H1 (cell line): ENCODE data around the gene RAB40B. TPM values are rescaled to one million over a fixed set of nuclear protein-coding genes. Genes with fewer than 3 reads are reported as not detected.

Experiments used
- CTCF ChIA-PET: fragments of 300-600 bp; sonication (Branson Sonifier 250); formaldehyde crosslinking; loops from one replicate; lab custom pipeline; 2021; ENCODE audit not compliant: partially characterized antibody; lab: Charles Lee
- POLR2A ChIA-PET: fragments of 300-600 bp; sonication (Branson Sonifier 250); formaldehyde crosslinking; loops from one replicate; lab custom pipeline; 2021; ENCODE audit warnings: inconsistent platforms; ENCODE audit not compliant: partially characterized antibody; lab: Charles Lee
- DNase-seq, 2 experiments: peaks; one replicate each; pipeline versions ENCODE4 v3.0.0 to v3.0.0-alpha.2; 2010 to 2022; ENCODE audit warnings: low spot score in 2 of 2, low read depth in 1 of 2, mixed read lengths in 1 of 2
- FAIRE-seq: peaks from 2 replicates; lab custom pipeline; 2011; peaks lifted over from hg19 to GRCh38; lab: Jason Lieb, UNC
- H2AFZ ChIP-seq: 2 replicates; pipeline ENCODE4 v1.8.1; 2012; ENCODE audit warnings: low read length, inconsistent platforms
- H2AK5ac ChIP-seq: 2 replicates; pipeline ENCODE4 v1.6.1; 2013; ENCODE audit warnings: low read depth, low read length
- H2BK120ac ChIP-seq: replicated peaks from 2 replicates; pipeline ENCODE3; 2013; ENCODE audit warnings: low read depth, low read length, inconsistent platforms
- H2BK12ac ChIP-seq: 2 replicates; pipeline ENCODE4 v1.6.1; 2013; ENCODE audit warnings: low read depth, low read length
- H2BK15ac ChIP-seq: 2 replicates; pipeline ENCODE4 v1.6.1; 2013; ENCODE audit warnings: low read length
- H2BK20ac ChIP-seq: 2 replicates; pipeline ENCODE4 v1.6.1; 2013; ENCODE audit warnings: low read length
- H2BK5ac ChIP-seq: 2 replicates; pipeline ENCODE4 v1.6.1; 2013; ENCODE audit warnings: low read depth, low read length
- H3K14ac ChIP-seq: 2 replicates; pipeline ENCODE4 v1.6.1; 2013; ENCODE audit warnings: inconsistent platforms; ENCODE audit not compliant: insufficient read length
- H3K18ac ChIP-seq: 2 replicates; pipeline ENCODE4 v1.6.1; 2013; ENCODE audit warnings: low read length; ENCODE audit errors: extremely low read depth
- H3K23ac ChIP-seq: 2 replicates; pipeline ENCODE4 v1.6.1; 2013; ENCODE audit warnings: inconsistent platforms; ENCODE audit not compliant: insufficient read length
- H3K23me2 ChIP-seq: 2 replicates; pipeline ENCODE4 v1.6.1; 2013; ENCODE audit warnings: low read depth, low read length
- H3K27ac ChIP-seq: 2 replicates; pipeline ENCODE4 v1.6.1; 2011; ENCODE audit warnings: low read depth, low read length, inconsistent platforms
- H3K27me3 ChIP-seq, 4 experiments: replicated peaks in 1 of 4; 1 replicate in 1 of 4; 2 replicates in 3 of 4; pipeline versions ENCODE4 v1.6.1 to v1.8.1; 2011 to 2013; ENCODE audit warnings: low read length in 3 of 4, mild to moderate bottlenecking in 3 of 4, inconsistent platforms in 2 of 4, mixed read lengths in 2 of 4, moderate library complexity in 1 of 4; ENCODE audit not compliant: control insufficient read depth in 3 of 4, insufficient read depth in 3 of 4; ENCODE audit errors: extremely low read depth in 1 of 4
- H3K36me3 ChIP-seq, 4 experiments: 2 replicates each; pipeline versions ENCODE4 v1.6.1 to v1.8.1; 2011 to 2013; ENCODE audit warnings: mild to moderate bottlenecking in 4 of 4, low read length in 3 of 4, moderate library complexity in 2 of 4, control low read depth in 1 of 4, inconsistent platforms in 1 of 4; ENCODE audit not compliant: insufficient read depth in 4 of 4, control insufficient read depth in 2 of 4
- H3K4ac ChIP-seq: replicated peaks from 2 replicates; pipeline ENCODE3; 2013; ENCODE audit warnings: low read length, low read depth, mixed read lengths, inconsistent platforms; ENCODE audit not compliant: insufficient read length
- H3K4me1 ChIP-seq, 4 experiments: replicated peaks in 1 of 4; 1 replicate in 1 of 4; 2 replicates in 3 of 4; pipeline versions ENCODE4 v1.6.1 to v1.8.1; 2011 to 2013; ENCODE audit warnings: low read length in 3 of 4, inconsistent platforms in 2 of 4, mixed read lengths in 1 of 4; ENCODE audit not compliant: insufficient read depth in 4 of 4, control insufficient read depth in 3 of 4
- H3K4me2 ChIP-seq, 2 experiments: 2 replicates each; pipeline versions ENCODE4 v1.6.1 to v1.8.1; 2011 to 2013; ENCODE audit warnings: low read depth in 2 of 2, low read length in 2 of 2, control low read depth in 1 of 2, inconsistent platforms in 1 of 2, mild to moderate bottlenecking in 1 of 2; ENCODE audit not compliant: insufficient read depth in 1 of 2
- H3K4me3 ChIP-seq, 4 experiments: fragments of 200-600, 300-600 bp in 1 of 4; sonication (generic), shearing (Covaris generic), sonication (Bioruptor Twin) in 1 of 4; 2 replicates each; pipeline versions ENCODE4 v1.5.1 to v1.8.1; 2011 to 2016; ENCODE audit warnings: low read length in 4 of 4, low read depth in 3 of 4, control low read depth in 2 of 4, inconsistent platforms in 2 of 4, mild to moderate bottlenecking in 2 of 4, mixed read lengths in 1 of 4, moderate library complexity in 1 of 4; ENCODE audit not compliant: insufficient read depth in 2 of 4; ENCODE audit errors: extremely low read depth in 1 of 4
- H3K56ac ChIP-seq: replicated peaks from 2 replicates; pipeline ENCODE3; 2013; ENCODE audit warnings: low read depth, mild to moderate bottlenecking, mixed read lengths, low read length, inconsistent platforms; ENCODE audit not compliant: insufficient read length
- H3K79me1 ChIP-seq: 2 replicates; pipeline ENCODE4 v1.6.1; 2013; ENCODE audit warnings: low read depth, low read length, control low read depth
- H3K79me2 ChIP-seq, 2 experiments: 2 replicates each; pipeline versions ENCODE4 v1.6.1 to v1.8.1; 2012 to 2013; ENCODE audit warnings: low read length in 2 of 2, mild to moderate bottlenecking in 2 of 2, inconsistent platforms in 1 of 2; ENCODE audit not compliant: insufficient read depth in 2 of 2, control insufficient read depth in 1 of 2
- H3K9ac ChIP-seq, 4 experiments: replicated peaks in 1 of 4; 1 replicate in 1 of 4; 2 replicates in 3 of 4; pipeline versions ENCODE4 v1.6.1 to v1.8.1; 2011 to 2013; ENCODE audit warnings: low read depth in 3 of 4, low read length in 3 of 4, control low read depth in 2 of 4, mild to moderate bottlenecking in 2 of 4, moderate library complexity in 2 of 4, inconsistent platforms in 1 of 4; ENCODE audit errors: extremely low read depth in 1 of 4
- H3K9me3 ChIP-seq, 2 experiments: 2 replicates each; pipeline versions ENCODE4 v1.6.1 to v1.8.1; 2012 to 2013; ENCODE audit warnings: mild to moderate bottlenecking in 2 of 2, moderate library complexity in 2 of 2, control low read depth in 1 of 2, inconsistent platforms in 1 of 2, low read depth in 1 of 2, low read length in 1 of 2, mixed read lengths in 1 of 2; ENCODE audit not compliant: insufficient read depth in 2 of 2
- H4K20me1 ChIP-seq, 2 experiments: replicated peaks in 1 of 2; 2 replicates each; pipeline versions ENCODE3 to v1.8.1; 2011 to 2013; ENCODE audit warnings: inconsistent platforms in 2 of 2, low read length in 2 of 2, mild to moderate bottlenecking in 1 of 2; ENCODE audit not compliant: insufficient read depth in 2 of 2, control insufficient read depth in 1 of 2
- H4K5ac ChIP-seq: 2 replicates; pipeline ENCODE4 v1.6.1; 2013; ENCODE audit warnings: low read length, low read depth, mixed read lengths, inconsistent platforms; ENCODE audit not compliant: insufficient read length
- H4K8ac ChIP-seq: 2 replicates; pipeline ENCODE4 v1.8.0; 2013; ENCODE audit warnings: mild to moderate bottlenecking, moderate library complexity, low read length, inconsistent platforms; ENCODE audit not compliant: insufficient read depth; ENCODE audit errors: extremely low read depth
- H4K91ac ChIP-seq: replicated peaks from 2 replicates; pipeline ENCODE3; 2013; ENCODE audit warnings: low read length, mixed read lengths, inconsistent platforms; ENCODE audit not compliant: insufficient read length
- CEBPB ChIP-seq: IDR thresholded peaks from 2 replicates; pipeline ENCODE4 v1.6.1; 2012; ENCODE audit warnings: low read depth, low read length
- CHD1 ChIP-seq: IDR thresholded peaks from 2 replicates; pipeline ENCODE4 v1.6.1; 2012; ENCODE audit warnings: low read depth, low read length, improper control_type of control experiment
- CTCF ChIP-seq, 3 experiments: IDR thresholded peaks; 1 replicate in 2 of 3; 2 replicates in 1 of 3; pipeline versions ENCODE4 v1.5.1 to v1.6.1; 2011; ENCODE audit warnings: low read length in 3 of 3, mild to moderate bottlenecking in 3 of 3, inconsistent platforms in 2 of 3, low read depth in 1 of 3, moderate library complexity in 1 of 3; ENCODE audit not compliant: insufficient read depth in 1 of 3; ENCODE audit errors: control extremely low read depth in 1 of 3
- E2F6 ChIP-seq: IDR thresholded peaks from 2 replicates; pipeline ENCODE4 v1.6.1; 2012; ENCODE audit warnings: inconsistent platforms
- NANOG ChIP-seq: IDR thresholded peaks from 2 replicates; pipeline ENCODE4 v1.6.1; 2011; ENCODE audit warnings: low read length, low read depth, mild to moderate bottlenecking, inconsistent platforms; ENCODE audit not compliant: insufficient read depth, poor library complexity, severe bottlenecking
- POLR2AphosphoS5 ChIP-seq: IDR thresholded peaks from 2 replicates; pipeline ENCODE4 v1.6.1; 2011; ENCODE audit warnings: low read depth, low read length
- SAP30 ChIP-seq: fragments of 300-600 bp; sonication (generic); IDR thresholded peaks from 2 replicates; pipeline ENCODE4 v1.7.1; 2012; ENCODE audit warnings: low read length, moderate library complexity, mild to moderate bottlenecking, inconsistent platforms; ENCODE audit not compliant: insufficient read depth, insufficient replicate concordance
- SIN3A ChIP-seq, 2 experiments: IDR thresholded peaks in 1 of 2; conservative IDR thresholded peaks in 1 of 2; 2 replicates each; pipeline ENCODE4 v1.6.1; 2011 to 2012; ENCODE audit warnings: low read length in 2 of 2, improper control_type of control experiment in 1 of 2, low read depth in 1 of 2, mild to moderate bottlenecking in 1 of 2
- SIX5 ChIP-seq: IDR thresholded peaks from 2 replicates; pipeline ENCODE4 v1.6.1; 2011; ENCODE audit warnings: mild to moderate bottlenecking, low read depth, low read length
- SP2 ChIP-seq: IDR thresholded peaks from 2 replicates; pipeline ENCODE4 v1.6.1; 2012; ENCODE audit warnings: mild to moderate bottlenecking, low read length, inconsistent platforms
- ZNF274 ChIP-seq: IDR thresholded peaks from 2 replicates; pipeline ENCODE4 v1.7.0; 2012; ENCODE audit warnings: low read length, borderline replicate concordance; ENCODE audit errors: extremely low read depth
- WGBS, 2 experiments: shearing (Covaris generic) in 1 of 2; methylation state at CpG; one replicate each; pipeline versions ENCODE4 v1.1.6 to v1.1.7; 2013 to 2015; ENCODE audit warnings: low lambda C conversion rate in 2 of 2, mixed read lengths in 2 of 2, inconsistent platforms in 1 of 2, low coverage in 1 of 2, missing lambda C conversion rate in 1 of 2; ENCODE audit not compliant: insufficient replicate concordance in 2 of 2, insufficient coverage in 1 of 2, insufficient read length in 1 of 2; ENCODE audit errors: extremely low coverage in 1 of 2, missing lambda C conversion rate in 1 of 2; 5-methylcytosine and 5-hydroxymethylcytosine counted together
- polyA plus RNA-seq, 7 experiments: library from polyadenylated mRNA; depleted of rRNA in 3 of 7; stranded (reverse) in 5 of 7; unstranded in 2 of 7; fragments of >200 nt in 5 of 7; fragments of 200-250 nt in 2 of 7; gene quantifications; 1 replicate in 5 of 7; 2 replicates in 1 of 7; 4 replicates in 1 of 7; pipeline versions ENCODE4 v1.2.1 to v1.2.3, GENCODE V29; 2011 to 2013; ENCODE audit warnings: missing spikeins in 2 of 7, mixed read lengths in 2 of 7
- total RNA-seq: library from RNA; stranded (reverse); fragmentation: NEBNext Ultra II Directional; extraction: Animal tissue kit (Norgen Biotek cat#: 25700); gene quantifications from 2 replicates; pipeline ENCODE4 v1.2.1, GENCODE V29; 2021

The RAB40B gene
- total and polyA plus RNA-seq, 2 of the 8 experiments (the other 6 are each of a cell fraction or from before 2014, with no cell fraction given) = 3.1 to 4.6 TPM

GRCh38 chr17:82645516-82645915, 53.0 kb downstream of the RAB40B start:
- no peaks in the 10 kb centered on the region; a peak in 1 of 7 replicates for H3K27me3 ChIP-seq
- H4K8ac ChIP-seq = no peak overlapping the region
- no peak overlapping the region for H3K4me2 ChIP-seq
- no peak overlapping the region for H2AK5ac ChIP-seq
- H3K27ac ChIP-seq = no peak overlapping the region
- DNase-seq = no peak
- H3K56ac ChIP-seq = no peak overlapping the region
- peaks cover 5% of the 10 kb centered on the region for H3K79me1 ChIP-seq
- H3K4me3 ChIP-seq = no peak overlapping the region
- H2BK20ac ChIP-seq = no peak overlapping the region
- FAIRE-seq = no peak
- H3K14ac ChIP-seq = no peak overlapping the region
- CTCF ChIA-PET = no interaction called here
- 96% methylated on average over 4 of the region's 4 CpGs; no CpG with 5 or more reads in 1 of the 2 experiments for WGBS, 2 experiments
- no peak overlapping the region for H4K5ac ChIP-seq
- H2BK12ac ChIP-seq = no peak overlapping the region
- peaks cover 6% of the 10 kb centered on the region; the same call in 1 of the 2 replicates for H3K23me2 ChIP-seq
- no peak overlapping the region for H2AFZ ChIP-seq
- H3K79me2 ChIP-seq = peaks cover 26 to 65% of the 10 kb centered on the region in 2 experiments
- H3K4ac ChIP-seq = no peak overlapping the region
- H2BK5ac ChIP-seq = no peak overlapping the region
- no peak overlapping the region for H2BK120ac ChIP-seq
- POLR2A ChIA-PET = no interaction called here
- H3K9ac ChIP-seq = no peak overlapping the region
- H2BK15ac ChIP-seq = no peak overlapping the region
- no peaks in the 10 kb centered on the region for H3K9me3 ChIP-seq
- no peak overlapping the region for H4K91ac ChIP-seq
- peaks cover 19 to 20% of the 10 kb centered on the region in 2 experiments for H4K20me1 ChIP-seq
- no peak overlapping the region for H3K23ac ChIP-seq
- H3K18ac ChIP-seq = no peak overlapping the region
- H3K4me1 ChIP-seq = peaks cover 0 to 8% (median 3%) of the 10 kb centered on the region in 4 experiments; a peak in 5 of 7 replicates
- peaks cover 11 to 30% (median 20%) of the 10 kb centered on the region in 4 experiments; a peak in 7 of 8 replicates for H3K36me3 ChIP-seq
- TF ChIP-seq POLR2AphosphoS5 = no peak
- no peak for TF ChIP-seq NANOG
- TF ChIP-seq CHD1 = no peak
- TF ChIP-seq CEBPB = no peak
- TF ChIP-seq ZNF274 = no peak
- TF ChIP-seq SIN3A (conservative IDR thresholded peaks at IDR 0.05 in 1 of 2, IDR thresholded peaks at IDR 0.05 in 1 of 2; ENCODE audit: low read depth in 1 of 2, low read length in 2 of 2) = no peak
- no peak for TF ChIP-seq SAP30
- no peak for TF ChIP-seq CTCF (IDR thresholded peaks at IDR 0.05; ENCODE audit: control extremely low read depth in 1 of 3, insufficient read depth in 1 of 3, low read depth in 1 of 3, low read length in 3 of 3)
- TF ChIP-seq SIX5 = no peak
- TF ChIP-seq SP2 = no peak
- no peak for TF ChIP-seq E2F6
